ENCODE results near the gene OSBPL6. TPM values are rescaled to one million over a fixed set of nuclear protein-coding genes. Genes with fewer than 3 reads are reported as not detected.
A peak's percentile ranks its signal among the peaks of the same experiment; 100 is the strongest.

OSBPL6 gene
- total RNA-seq, 1 donor from 2014 or later, result 4.6 TPM

DNA sequence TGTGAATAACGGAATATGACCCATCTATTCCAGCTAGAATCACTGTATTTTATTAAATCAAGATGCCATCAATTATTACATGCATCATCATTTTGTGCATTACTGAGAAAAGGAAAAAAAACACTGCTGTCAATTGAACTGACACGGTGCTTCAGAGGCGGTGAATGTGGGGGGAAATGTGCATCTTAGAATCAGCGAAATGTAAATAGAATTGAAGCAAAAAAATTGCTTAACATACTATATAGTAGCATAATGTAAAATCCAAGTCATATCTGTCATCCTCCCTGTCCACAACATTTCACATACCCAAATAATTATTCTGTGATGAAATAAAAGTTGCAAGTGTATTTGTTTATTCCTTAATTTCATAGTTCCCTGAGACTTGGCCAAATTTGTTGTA is 172.1 kb downstream of the OSBPL6 start:
- intact Hi-C loops (cut with micrococcal nuclease), result no loop called here
- no peak for DNase-seq
- no peak for ATAC-seq

DNA sequence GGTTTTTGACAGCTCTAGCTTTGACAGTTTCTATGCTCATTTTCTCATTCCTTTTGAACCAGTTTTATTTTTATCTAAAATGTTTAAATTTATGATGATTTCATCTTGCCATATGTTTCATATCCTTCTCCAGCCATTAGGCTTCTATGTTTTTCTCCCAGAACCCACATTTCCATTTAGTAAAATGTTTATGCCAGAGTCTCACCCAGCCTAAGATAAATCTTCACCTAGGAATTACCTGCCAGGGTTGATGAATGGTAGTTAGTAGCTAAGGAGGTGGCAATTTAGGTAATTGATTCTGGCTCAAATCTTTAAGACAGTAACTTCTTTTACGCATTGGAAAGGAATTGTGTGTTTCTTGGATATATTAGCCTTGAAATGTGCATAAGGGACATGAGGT is 173.0 kb downstream of the OSBPL6 start:
- DNase-seq (no peak), ATAC-seq (no peak)
- intact Hi-C loops (cut with micrococcal nuclease), result no loop called here

DNA sequence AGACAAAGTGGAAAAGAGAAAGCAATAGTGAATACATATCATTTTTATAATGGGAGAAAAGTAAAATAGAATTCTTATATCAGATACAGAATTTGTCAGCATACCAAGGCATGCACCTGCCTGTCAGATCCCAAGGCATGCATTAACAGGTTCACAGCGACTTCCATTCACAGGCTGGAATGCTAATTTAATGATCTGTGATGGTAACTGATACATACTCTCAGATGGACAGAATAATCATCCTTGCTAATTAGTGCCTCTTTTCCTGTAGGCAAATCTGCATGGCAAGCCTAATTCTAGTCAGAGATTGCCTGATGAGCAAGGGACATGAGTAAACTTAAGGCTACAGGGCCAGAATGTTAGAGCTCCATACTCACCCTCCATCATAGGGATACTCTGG is 180.6 kb downstream of the OSBPL6 start:
- DNase-seq (no peak), ATAC-seq (no peak)
- intact Hi-C loops (cut with micrococcal nuclease), result no loop called here

DNA sequence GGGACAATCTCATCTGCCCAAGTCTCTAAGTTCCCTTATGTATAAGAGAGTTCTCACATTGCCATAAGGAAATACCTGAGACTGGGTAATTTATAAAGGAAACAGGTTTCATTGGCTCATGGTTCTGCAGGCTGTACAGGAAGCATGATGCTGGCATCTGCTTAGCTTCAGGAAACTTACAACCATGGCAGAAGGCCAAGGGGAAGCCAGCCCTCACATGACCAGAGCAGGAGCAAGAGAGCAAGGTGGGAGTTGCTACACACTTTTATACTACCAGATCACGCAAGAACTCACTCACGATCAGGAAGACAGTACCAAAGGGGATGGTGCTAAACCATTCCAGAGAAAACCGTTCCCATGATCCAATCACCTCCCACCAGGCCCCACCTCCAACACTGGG is 182.7 kb downstream of the OSBPL6 start:
- no peak for DNase-seq
- no peak for ATAC-seq
- intact Hi-C loops (cut with micrococcal nuclease), result no loop called here

DNA sequence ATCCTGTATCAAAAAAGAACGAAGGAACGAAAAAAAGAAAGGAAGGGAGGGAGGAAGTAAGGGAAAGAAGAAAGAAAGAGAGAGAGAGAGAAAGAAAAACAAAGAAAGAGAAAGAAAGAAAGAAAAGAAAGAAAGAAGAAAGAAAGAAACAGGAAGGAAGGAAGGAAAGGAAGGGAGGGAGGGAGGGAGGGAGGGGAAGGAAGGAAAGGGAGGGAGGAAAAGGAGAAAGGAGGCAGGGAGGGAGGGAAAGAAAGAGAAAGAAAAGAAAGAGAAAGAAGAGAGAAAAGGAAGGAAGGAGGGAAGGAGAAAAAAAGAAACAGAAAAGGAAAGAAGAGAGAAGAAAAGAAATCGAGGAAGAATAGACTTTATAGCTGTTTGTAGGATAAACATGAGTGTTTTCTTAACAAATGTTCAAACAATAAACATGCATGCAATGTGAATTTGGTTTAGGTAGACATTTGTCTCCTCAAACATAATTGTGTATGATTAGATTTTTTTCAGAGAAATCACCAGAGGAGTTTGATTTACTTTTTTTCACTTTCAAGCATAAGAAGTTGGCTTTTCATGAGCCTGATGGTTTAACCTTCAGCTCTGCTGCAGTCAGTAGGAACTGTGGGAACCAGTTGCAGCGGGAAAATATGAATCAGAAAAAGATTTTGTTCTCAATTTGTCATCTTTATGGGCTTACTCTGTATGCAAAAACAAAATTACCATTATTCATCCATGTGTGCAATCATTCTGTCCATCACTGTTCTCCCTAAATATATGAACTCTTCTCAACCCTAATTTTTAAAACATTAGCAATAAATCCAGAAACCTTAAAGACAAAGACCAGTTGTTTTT is 185.1 kb downstream of the OSBPL6 start:
- DNase-seq, result no peak
- no peak for ATAC-seq
- intact Hi-C loops (cut with micrococcal nuclease), result no loop called here

DNA sequence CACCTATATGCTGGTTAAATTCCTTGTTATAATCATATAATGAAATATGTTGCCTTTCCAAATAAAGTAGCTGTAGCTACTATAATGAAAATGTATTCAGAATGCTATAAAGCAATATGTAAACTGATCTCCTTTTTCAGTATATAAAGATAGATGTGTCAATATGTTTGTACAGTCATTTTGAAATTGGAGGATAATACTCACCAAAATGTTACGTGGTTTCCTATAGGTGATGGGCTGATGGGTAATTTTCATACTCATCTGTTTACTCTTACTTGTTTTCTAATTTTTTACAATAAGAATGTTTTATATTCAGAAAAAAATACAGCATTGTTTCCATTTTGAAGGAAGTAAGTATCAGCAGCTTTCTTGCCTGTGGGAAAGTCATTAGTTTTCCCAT is 186.5 kb downstream of the OSBPL6 start:
- intact Hi-C loops (cut with micrococcal nuclease), result no loop called here
- ATAC-seq (no peak), DNase-seq (no peak)

DNA sequence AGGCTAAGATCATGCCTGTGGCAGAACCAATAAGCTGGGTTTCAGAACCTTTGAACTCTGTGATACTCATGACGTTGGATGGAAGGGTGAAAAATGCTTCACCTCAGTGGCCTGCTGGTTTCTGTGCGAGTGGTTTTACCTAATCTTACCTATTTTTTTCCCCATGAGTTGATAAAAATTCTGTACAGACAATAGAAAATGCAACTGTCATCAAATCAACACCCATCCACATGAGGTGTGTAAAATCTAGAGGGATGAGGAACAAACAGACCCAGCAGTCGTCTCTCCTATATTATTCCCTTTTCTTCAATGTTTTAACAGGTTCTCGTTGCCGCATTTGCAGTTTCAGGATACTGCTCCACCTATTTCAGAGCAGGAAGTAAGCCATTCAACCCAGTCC is 189.4 kb downstream of the OSBPL6 start:
- intact Hi-C loops (cut with micrococcal nuclease), result no loop called here
- DNase-seq (no peak), ATAC-seq (no peak)

DNA sequence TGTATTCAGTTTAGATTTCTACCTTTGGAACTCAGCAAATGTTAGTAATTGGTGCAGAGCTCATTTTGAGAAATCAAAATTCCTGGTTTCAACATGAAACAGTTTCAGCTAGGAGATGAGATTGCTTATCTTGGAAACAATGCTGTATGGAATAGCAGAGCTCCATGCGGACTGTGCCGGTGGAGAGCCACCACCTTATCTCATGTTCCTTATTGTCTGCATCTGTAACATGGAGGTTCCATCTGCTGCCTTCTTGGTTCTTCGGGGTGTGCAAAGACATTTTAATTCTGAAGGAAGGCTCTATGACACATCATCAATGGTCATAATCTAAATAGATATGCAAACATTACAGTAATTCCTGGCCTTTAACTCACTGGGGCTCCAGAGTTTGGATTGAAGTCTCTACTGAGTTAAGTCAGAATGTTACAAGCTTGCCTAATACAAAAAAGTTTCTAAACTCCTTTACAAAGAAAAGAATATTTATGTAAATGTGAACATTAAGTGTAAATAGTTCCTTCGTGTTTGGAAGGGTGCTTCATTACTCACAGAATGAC is 191.4 kb downstream of the OSBPL6 start:
- no peak for ATAC-seq
- DNase-seq, result no peak
- intact Hi-C loops (cut with micrococcal nuclease), result no loop called here

DNA sequence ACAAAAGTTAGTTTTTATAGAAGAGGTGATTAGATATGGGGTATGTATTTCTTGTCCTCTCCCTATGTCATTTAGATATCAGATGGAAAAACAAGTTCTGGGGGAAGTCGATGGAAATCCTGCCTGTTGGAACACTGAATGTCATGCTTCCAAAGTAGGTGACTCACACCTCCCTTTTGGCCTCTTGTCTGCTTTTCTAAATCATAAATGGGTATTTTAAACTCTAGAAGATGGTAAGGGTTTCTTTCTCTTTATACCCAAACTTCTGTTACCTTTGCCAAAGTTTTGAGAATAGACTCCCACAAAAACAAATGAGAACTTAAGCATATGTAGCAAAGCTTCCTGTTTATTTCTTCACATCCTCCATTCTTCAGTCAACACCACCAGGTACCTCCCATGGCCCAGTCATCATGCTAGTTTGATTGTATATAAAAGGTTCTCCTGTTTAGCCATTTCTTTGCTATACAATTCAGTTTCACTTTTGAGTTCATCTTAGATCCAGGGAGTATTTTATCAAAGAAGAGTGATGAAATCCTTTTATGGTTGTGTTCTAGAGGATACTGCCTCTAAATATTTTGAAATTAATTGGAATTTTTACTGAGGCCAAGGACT is 192.8 kb downstream of the OSBPL6 start:
- no peak for ATAC-seq
- intact Hi-C loops (cut with micrococcal nuclease), result no loop called here

DNA sequence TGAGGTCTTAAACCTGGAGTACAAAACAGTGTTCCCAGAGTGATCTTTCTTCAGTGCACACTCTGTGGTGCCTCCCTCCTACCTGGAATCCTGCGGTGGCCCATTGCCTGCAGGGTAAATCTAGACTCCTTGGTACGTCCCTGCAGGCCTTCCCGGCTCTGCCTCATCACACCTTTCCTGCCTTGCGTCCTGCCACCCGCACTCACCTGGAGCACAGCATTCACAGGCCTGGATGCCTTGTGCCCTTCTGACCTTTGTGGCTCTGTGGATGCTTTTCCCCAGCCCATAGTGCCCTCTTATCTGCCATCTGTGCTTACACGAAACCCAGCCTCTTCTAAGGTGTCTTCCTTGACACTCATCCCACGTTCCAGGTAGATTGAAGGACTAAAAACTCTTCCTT is 194.0 kb downstream of the OSBPL6 start:
- intact Hi-C loops (cut with micrococcal nuclease), result no loop called here
- DNase-seq (no peak), ATAC-seq (no peak)

More for the DNA sequence above, 192.8 kb downstream of the OSBPL6 start:
- no peak for DNase-seq

DNA sequence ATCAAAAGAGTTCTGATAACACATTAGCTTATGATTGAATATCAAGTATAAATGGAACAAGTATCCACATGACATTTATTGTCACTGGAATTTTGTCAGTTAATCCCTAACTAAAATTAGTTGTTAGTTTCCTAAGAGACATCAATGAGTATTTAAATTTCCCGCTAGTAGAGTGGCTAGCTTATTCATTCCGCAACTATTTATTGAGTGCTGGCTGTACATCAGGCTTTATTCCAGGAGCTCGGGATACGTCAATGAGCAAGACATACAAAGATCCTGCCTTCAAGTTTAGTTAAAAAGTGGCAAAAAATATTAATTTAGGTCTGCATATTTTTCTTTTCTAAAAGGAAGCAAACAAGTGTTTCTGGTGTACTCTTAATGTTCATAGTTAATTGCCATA is 197.4 kb downstream of the OSBPL6 start:
- intact Hi-C loops (cut with micrococcal nuclease), result loop anchor here (10.0 kb wide), 1 partner anchor 87 kb away; no protein-coding TSS in a partner anchor
- ATAC-seq, result no peak
- DNase-seq, result no peak

DNA sequence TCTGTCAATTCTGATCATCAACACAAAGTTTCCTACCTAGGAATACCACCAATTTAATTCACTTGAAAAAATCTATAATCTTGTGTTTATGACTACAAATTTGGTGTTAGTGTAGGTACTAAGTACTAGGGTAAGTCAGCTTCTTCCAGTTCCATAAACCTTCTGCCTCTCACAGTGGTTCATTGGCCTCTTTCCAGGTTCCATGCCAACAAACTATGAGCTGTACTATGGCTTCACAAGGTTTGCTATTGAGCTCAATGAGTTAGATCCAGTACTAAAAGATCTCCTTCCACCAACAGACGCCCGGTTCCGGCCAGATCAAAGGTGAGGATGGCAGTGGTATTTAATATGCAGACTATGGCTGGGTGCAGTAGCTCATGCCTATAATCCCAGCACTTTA is 197.9 kb downstream of the OSBPL6 start:
- intact Hi-C loops (cut with micrococcal nuclease), result loop anchor here (10.0 kb wide), 1 partner anchor 87 kb away; no protein-coding TSS in a partner anchor
- ATAC-seq, result peak; percentile 46
- DNase-seq, result no peak

DNA sequence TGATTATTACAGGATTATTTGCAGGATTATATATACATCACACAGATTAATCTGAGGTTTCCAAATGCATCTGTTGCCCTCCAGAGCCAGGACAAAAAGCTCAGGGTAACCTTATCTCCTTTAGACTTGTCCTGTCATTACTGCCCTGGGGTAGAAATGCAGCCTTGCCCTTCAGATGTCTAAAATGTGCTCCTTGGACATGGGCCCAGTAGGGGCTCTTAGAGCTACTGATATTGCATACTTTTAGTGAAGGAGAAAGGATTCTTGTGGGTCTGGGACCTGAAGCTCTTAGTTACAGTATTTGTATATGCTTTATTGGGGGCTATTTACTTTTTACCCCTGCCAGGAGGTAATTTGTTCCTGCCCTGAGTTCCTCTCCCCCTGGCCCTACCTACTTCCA is 200.5 kb downstream of the OSBPL6 start:
- intact Hi-C loops (cut with micrococcal nuclease), result loop anchor here (10.0 kb wide), 1 partner anchor 90 kb away; no protein-coding TSS in a partner anchor
- ATAC-seq, result peak; percentile 50
- DNase-seq, result no peak

DNA sequence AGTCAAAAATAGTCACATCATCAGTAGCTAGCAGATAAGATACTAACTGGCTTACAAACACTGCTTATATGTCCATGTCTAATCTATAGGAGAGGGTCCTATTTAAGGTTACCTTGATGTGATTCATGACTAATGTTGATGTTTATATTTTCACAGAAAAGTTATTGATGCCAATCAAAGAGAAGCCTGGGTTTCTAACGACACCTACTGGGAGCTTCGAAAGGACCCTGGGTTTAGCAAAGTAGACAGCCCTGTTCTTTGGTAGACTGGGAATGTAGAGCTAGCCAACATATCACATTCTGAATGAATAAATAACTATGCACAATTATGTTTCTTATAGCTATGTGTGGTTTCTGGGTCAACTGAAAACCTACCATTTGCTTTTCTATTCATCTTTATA is 201.0 kb downstream of the OSBPL6 start:
- no peak for ATAC-seq
- no peak for DNase-seq
- intact Hi-C loops (cut with micrococcal nuclease), result loop anchor here (10.0 kb wide), 1 partner anchor 90 kb away; no protein-coding TSS in a partner anchor

DNA sequence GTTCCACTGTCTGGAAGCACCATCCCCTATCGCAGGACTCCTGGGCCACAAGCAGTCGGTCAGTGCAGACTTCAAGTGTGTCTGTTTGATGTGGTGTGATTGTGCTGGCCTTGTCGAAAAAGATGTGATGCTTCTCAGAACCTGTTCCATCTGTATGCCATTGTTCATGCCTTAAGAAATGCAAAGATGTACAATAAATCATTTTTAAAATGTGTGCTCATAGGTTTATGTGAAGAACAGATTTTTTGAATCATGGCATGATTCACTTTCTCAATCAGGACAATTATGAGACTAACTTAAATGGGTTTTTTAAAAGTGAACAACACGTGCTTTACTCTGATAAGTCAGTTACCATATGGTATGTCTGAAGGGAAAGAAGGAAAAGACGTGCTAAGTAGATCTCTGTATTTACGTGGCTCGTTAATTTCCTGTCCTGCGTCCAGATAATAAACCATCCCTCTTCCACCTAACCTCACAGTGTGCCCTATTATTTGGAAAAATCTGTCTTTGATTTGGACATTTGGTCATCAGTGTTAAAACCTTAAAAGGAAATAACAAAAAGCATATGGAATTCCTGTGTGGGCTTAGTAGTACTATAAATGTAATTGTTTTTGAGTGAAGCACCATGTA is 201.7 kb downstream of the OSBPL6 start:
- ATAC-seq (no peak), DNase-seq (no peak)
- intact Hi-C loops (cut with micrococcal nuclease), result loop anchor here (10.0 kb wide), 1 partner anchor 91 kb away; no protein-coding TSS in a partner anchor

DNA sequence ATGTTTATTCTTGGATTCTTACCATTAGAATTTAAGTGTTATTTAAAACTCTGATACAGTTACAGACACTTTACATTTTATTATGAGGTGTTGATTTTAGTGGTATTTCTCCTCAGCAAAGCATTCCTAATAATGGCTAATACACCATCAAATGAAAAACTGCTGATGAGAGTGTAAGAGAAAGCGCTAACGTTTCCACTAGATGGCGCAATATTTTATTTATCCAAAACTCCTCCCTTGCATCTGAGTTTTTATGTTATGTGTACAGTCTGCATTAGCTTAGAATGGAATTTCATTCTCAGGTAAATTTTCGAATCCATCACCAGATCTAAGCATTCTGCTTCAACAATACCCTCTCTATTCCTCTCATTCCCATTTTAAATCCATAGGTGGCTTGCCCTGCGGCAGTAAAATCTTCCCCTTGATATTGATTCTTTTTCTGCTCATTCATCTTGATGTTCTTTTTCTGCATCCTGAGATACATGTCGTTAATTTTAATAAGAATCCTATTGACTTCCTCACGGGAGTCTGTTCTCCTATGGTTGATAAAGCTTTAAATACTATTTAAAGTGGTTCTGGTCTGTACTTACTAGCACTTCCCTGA is 202.8 kb downstream of the OSBPL6 start:
- DNase-seq (no peak), ATAC-seq (peak; percentile 70)
- intact Hi-C loops (cut with micrococcal nuclease), result loop anchor here (10.0 kb wide), 1 partner anchor 92 kb away; no protein-coding TSS in a partner anchor

DNA sequence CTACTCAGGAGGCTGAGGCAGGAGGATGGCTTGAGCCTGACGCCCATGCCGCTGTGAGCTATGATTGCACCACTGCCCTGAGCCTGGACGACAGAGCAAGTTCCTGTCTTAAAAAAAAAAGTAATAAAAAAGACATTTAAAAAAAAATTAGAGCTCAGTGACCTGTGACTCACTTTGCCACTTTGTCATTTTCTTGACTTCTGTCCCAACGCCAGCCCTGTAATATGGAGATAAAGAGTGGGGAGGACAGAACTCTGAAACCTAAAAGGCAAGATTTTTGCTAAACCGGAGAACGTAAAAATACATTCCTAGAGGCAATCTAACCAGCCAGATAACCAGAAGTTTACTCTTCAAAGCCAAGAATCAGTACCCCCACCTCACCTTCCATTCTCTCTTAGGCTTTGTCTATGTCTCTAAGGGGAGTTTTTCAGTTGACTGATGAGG is 207.7 kb downstream of the OSBPL6 start:
- no peak for DNase-seq
- intact Hi-C loops (cut with micrococcal nuclease), result no loop called here
- ATAC-seq, result no peak

DNA sequence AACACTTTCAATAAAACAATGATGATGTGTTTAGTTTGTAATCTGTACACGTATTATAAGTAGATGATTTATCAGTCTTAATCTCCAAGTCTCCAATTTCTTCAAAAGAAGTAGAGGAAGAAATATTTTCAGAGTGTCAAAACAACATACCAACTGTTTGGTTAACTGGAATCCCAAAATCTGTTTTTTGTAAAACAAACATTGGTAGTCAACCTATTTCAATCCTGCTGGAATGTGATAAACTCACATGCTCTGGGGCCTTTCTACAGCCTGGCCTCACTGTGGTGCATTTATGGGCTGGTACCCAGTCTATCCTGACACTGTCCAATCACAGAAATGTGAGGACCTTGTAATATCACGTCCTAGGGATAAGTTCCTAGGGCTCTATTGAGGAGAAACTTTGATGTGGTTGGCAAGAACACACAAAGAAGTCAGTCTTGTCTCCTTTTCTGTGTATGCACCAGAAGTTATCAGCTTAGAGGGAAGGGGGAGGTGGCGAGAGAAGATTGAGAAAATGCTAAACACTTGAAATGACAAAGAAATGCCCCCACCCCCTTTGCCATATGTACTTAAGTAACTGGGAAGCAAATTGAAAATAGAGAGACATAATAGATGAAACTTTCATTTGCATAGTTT is 209.5 kb downstream of the OSBPL6 start:
- intact Hi-C loops (cut with micrococcal nuclease), result no loop called here
- ATAC-seq (no peak), DNase-seq (no peak)

DNA sequence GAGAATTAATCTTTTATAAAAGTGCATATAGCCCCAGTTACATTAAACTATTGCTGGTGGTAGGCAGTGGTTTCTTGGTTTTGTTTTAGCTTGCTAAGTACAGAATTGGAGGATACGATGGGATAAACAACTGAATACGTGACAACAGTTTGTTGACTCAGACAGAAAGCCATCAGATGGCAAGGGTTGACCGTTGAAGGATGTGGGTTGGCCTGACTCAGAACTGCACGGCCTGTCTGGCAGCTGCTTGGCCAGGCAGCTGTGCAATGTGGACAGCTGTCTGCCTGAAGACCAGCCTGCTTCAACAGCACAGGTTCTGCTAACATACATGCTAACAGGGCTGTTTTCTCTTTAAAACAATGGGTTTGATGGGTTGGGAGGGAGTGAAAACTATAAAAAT is 210.1 kb downstream of the OSBPL6 start:
- intact Hi-C loops (cut with micrococcal nuclease), result no loop called here
- ATAC-seq, result peak; percentile 58
- peak; percentile 34 for DNase-seq

Measured in left ventricle myocardium superior (tissue), 1 donor.